GM21381 (cell line): ENCODE results near the gene IGFBP5.

Experiments used
- ATAC-seq: cut with Tn5 transposase; IDR thresholded peaks from one replicate; pipeline ENCODE4 v1.9.1; 2021; ENCODE audit warnings: mild to moderate bottlenecking, moderate library complexity; ENCODE audit not compliant: unreplicated experiment

The IGFBP5 gene, protein sequence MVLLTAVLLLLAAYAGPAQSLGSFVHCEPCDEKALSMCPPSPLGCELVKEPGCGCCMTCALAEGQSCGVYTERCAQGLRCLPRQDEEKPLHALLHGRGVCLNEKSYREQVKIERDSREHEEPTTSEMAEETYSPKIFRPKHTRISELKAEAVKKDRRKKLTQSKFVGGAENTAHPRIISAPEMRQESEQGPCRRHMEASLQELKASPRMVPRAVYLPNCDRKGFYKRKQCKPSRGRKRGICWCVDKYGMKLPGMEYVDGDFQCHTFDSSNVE

DNA sequence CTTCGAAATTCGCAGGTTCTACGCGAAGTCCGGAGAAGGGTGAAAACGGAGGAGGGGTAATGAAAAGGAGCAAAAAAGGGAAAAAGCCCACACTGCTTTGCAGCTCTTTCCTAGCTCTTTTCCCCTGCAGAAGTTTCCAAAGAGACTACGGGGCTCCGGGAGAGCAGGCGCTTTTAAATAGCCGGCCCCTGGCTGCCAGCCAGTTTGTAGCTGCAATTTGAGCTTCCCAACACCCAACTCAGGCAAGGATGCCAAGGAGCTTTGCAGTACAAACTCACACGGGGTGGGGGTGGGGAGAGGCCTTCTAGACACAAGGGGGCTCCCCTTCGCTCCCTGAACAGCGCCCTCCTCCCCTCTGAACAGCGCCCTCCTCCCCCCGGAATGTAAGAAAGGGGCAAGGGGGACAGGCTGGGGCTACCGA is at the start of gene IGFBP5:
IGFBP5 (minus strand) TSS at position 149 of the 421 bp plus-strand sequence. CDS start 774 bp downstream, outside the sequence.
- ATAC-seq = no peak

DNA sequence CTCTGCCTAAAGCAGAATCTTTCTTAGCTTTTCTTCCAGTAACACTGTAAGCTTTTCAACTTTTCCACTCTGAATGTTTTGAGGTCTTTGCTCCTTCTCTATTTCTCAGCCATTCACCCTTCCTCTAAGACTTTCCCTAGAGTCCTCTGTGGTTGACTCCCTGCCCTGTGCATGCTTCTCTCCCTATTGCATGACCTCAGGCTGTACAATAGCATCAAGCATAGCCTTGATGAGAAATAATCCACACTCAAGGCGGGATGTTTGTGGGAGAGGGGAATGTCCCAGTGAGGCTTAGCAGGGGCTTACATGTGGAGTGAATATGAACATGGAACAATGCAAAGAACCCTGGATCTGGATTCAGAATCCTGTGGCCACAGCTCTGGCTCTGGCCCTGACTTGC is 48.4 kb upstream of the IGFBP5 start:
- ATAC-seq = no peak

DNA sequence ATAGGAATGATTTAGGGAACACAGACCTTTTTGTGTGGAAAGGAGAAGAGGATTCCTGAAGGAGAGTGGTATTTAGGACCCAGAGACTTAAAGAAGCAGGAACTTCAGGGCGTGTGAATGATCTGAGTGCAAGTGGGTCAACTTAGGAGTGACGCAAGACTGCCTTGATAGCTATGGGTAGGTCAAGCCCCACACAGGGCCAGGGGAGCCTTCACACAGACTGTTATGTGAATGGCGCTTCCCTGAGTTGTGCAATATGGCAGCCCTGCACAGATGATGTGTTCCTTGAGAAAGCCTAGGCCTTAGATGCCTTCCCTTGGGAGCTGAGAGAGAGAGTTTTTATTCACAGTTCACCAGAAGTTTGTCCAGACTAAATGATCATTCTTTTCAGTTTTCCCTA is 47.1 kb upstream of the IGFBP5 start:
- ATAC-seq = no peak

DNA sequence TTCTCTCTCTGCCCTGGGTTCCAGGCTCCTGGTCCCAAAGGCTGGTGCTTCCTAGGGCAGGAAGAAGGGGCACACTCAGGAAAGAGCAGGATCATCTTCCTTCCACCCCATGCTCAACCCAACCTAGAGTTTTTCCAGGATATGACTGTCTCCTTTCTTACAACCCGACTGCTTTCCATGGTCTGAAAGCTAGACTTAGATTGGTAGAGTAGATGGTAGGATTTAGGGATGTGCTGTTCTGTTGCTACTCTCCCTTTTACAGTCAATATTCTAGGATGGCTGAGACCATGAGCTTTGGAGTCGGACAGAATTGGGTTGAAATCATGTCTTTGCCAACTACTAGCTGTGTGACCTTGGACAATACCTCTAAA is 45.9 kb upstream of the IGFBP5 start:
- no peak for ATAC-seq

DNA sequence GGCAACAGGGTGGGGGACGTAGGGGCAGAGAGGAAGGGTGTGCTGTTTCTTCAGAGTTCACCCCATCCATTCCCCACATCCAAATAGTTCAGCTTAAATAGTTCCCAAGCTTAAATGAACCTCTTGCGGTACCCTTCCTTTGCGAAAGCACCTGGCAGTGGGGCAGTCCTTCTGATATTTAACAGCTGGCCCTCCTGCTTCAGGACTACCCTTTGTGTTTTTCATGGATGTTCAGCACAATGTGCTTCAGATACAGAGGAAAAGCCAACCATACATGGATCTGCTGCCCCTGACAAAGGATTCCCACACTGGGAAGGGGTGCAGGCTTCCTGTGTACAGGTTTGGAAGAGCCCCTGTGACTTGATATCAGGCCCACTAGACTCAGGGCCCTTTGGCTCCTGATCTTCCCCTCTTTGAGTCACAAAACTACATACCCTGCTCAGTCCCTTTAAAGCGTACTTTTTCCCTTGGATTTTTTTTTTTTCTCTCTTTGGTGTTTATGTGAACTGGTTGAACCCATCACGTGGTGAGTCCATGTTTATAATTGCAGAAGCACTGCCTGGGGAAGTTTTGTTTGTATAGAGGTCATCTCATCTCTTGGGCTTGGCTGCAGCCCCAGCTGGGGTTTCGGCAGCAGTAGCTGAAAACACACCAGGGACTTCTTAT is 45.3 kb upstream of the IGFBP5 start:
- no peak for ATAC-seq

DNA sequence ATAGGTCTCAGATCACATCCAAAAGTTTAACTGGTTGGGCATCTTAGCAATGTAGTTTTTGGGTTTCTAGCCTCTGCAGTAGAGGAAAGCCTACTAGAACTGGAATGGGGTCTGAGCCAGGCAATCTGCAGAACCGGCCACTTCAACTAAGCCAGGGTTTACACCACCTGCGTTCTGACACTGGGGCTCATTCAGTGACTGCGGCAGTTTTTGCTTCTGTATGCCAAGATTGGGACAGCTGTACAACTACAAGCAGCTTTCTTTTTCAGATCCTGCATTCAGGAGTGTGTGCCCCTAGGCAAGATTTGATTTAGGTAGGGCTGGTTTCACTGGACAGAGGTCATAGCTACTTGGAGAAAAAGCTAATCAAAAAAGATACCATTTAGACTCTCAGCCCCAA is 43.7 kb upstream of the IGFBP5 start:
- ATAC-seq = no peak

DNA sequence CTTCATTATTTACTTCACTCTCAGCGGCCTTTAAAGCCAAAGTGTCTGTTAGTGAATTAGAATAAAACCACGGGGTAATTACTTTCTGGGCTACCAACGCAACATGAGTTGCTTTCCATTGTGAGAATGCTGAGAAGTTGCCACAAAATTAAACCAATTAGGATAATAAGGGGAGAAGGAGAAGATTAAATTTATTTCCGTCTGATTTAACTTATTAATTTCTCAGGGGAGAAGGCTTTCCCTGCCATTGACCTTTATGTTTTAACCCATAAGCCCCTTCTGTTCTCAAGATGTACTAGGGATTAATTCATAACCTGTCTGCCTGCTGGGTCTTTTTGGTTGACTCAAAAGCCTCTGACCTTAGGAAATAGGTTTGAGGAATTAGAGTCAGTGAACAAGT is 42.3 kb upstream of the IGFBP5 start:
- no peak for ATAC-seq

DNA sequence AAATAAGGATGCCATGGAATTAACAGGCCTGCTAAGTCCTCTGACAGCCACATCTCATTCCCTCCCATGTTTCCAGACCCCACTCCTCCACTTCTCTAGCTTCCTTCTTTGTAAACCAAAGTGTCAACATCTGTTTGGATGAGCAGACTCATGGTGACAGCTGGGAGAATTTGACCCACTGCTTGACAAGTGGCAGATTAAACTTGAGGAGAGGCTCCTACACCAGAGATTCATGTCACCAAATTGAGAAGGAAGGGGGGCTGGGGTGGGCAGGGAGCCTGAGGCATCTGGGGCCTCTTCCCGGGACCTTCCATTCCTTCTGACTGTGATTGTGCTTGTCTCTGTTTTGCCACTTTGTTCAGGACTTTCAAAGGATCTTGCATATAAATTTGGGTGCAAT is 41.0 kb upstream of the IGFBP5 start:
- ATAC-seq = no peak

DNA sequence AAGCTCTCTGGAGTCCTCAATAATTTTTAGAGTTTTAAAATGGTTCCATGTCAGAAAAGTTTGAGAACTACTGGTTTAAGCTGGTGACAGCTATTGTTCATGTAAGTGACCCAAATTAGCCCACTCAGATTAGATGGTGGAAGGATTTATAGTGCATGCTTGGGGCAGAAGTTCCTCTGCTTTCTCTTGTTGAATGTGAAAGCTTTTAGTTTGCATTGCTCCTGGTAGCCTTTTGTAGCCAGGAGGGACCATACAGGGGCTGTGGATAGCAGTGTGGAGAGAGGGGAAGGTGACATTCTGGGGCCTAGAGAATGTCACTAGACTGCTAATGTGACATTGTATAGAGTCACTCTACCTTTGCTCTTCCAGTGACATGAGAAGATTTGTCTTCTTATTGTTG is 40.3 kb upstream of the IGFBP5 start:
- ATAC-seq = no peak

DNA sequence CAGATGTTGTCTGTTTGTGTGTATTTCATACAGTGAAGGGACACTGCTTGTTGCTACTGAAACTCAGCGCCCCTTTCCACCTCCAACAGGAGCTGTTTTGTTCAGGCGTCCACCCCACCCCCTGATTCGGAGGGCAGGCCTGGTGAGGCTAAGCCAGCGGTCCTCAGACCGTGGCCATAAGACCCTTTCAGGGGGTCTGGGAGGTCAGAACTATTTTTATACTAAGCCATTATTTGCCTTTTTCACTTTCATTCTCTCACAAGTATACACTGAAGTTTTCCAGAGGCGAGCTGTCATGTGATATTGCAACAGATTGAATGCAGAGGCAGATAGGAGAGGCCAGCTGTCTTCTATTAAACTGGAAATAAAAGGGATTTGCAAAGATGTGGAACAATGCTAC is 39.7 kb upstream of the IGFBP5 start:
- no peak for ATAC-seq

DNA sequence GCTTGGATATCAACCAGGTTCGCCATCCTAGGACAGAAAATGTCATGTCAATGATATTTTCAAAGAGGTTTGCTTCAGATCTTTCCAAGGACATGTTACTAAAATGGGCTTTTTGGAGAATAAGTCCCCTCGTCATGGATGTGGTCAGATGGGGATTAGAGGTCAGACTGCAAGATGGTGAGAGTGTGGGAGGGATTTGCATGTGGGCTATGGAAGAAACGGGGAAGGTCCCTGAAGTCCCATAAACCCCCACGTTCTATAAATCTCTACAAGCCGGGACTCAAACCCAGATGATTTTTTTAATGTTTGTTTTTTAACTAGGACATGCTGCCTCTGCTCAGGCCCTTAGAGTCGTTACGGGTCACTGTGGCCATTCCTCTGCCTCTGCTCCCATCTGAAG is 37.7 kb upstream of the IGFBP5 start:
- ATAC-seq = no peak

DNA sequence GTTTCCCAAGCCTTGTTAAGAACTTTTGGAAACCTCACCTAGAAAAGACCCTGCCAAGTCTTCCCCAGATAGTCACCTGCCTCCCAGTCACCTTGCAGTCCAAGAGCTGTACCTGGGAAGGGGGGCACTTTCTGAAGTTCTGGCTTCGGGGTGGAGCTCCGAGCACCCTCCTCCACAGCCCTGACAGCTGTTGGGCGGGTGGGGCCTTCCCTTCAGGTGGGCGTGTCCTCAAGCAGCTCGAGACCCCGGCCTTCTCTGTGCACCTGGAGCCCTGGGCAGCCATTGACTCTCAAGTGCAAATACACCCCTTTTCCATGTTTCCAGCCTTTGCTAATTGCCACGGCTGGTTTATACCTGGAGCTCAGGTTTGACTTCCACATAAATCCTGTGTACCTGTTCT is 37.0 kb upstream of the IGFBP5 start:
- no peak for ATAC-seq

DNA sequence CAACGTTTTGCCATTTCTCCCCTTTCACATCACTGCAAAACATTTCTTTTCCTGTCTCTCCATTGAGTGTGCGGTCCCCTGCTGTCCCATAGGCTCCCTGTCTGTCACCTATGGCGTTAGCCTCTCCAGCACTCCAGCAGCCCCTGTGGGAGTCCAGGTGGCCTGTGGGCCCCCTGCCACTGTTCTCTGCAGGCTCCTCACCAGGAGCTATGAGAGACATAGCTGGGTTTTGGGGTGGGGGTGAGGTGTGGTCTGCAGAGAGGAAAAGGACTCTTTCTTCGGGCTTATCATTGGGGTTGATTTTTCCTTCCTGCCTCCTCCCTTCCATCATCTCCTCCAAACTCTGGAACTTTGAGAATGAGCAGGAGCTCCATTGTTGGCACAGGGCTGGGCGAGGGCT is 36.1 kb upstream of the IGFBP5 start:
- ATAC-seq = no peak

DNA sequence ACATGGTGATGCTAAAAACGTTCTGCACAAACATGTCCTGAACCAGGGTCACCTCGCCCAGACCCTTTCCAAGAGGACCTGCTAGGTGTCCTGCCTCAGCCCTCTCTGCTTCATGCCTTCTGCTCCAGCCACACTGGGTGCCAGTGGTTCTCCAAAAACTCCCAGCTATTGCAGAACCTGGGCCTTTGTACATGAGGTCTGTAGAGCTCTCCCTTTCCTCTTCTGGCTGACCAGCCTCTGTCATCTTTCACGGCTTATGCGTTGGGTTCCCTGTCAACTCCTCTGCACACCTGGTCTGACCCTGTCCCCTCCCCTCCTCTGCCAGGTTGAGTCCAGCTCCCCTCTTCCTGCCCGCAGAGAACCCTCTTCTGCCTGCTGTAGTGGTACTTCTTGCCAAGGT is 35.5 kb upstream of the IGFBP5 start:
- no peak for ATAC-seq

DNA sequence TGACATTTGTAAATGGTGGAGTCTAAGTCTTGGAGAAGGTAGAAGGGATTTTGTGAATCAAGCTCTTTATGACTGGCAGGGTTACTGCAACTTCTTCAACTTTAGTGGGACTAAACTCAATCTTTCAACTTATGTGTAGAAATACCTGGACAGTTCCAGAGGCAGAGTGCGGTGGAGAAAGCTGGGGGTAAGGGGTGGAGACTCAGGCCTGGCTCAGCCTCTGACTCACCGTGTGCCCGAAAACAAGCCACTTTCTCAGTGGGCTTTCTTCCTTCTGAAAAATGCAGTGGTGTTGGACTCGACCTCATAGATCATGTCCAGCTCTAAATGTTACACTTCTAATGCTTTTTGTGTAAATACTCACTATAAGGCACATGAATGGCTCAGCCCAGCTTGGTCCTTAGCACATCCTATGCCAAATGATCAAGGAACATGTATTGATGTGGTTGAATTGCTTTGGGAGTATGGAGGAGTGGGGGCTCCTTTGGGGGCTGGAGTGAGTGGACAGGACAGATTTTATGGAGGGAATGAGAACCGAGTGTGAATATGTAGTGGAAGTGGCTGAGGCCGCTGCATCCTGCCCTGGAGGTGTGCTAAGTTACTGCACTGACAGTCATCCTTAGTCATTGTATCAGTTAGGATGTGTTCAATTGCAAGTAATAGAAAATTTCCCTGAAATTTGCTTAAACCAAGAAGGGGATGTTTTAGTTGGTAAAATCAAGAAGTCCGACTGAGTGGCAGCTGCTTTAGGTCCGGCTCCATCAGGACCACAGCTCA is 32.2 kb upstream of the IGFBP5 start:
- no peak for ATAC-seq

DNA sequence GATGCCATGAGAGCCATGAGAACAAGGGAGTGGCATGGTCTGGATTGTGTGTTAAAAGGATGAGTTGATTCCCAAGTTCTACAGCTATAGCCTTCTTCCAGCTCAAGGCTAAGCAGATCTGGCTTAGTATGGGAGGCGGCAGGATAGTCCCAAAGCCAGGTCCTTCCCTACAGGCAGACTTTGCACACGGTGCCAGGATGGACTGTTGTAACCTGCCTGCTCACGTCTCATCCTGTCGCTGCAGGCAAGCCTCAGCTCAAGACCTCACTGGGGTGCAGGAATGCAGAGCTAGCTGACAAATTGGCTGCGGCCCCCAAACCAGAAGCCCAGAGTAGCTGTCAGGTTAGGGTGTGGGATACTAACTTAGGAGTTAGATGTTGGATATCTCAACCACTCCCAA is 28.8 kb upstream of the IGFBP5 start:
- no peak for ATAC-seq

DNA sequence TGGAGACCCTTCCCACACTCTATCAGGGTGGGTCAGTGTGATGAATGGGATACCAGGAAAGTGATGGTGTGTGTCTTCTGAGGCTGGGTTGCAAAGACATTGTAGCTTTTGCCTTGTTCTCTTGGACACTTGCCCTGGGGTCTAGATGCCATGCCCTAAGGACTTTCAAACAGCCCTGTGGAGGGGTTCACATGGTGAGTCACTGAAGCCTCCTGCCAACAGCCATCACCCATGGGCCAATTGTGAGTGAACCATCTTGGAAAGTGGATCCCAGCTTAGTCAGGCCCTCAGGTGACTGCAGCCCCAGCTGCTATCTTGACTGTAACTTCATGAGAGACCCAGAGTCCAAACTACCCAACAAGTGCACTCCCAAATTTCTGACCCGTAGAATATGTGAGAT is 25.8 kb upstream of the IGFBP5 start:
- ATAC-seq = no peak

DNA sequence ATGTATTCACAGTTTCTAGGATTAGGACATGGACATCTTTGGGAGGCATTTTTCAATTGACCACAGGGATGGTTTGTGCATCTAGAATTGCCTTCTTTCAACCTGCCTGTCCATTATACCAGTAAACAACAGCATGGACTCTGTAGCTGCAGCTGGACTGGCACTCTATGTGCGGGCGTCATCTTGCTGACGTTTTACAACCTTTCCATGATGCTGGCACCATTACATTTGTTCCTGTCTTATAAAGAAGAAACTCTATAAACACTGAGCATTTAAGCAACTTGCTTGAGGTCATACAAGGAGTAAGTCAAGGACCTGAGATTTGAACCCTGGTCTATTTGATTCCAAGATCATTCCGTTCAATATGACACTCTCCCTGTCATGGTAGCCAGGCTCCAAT is 25.4 kb upstream of the IGFBP5 start:
- ATAC-seq = no peak

DNA sequence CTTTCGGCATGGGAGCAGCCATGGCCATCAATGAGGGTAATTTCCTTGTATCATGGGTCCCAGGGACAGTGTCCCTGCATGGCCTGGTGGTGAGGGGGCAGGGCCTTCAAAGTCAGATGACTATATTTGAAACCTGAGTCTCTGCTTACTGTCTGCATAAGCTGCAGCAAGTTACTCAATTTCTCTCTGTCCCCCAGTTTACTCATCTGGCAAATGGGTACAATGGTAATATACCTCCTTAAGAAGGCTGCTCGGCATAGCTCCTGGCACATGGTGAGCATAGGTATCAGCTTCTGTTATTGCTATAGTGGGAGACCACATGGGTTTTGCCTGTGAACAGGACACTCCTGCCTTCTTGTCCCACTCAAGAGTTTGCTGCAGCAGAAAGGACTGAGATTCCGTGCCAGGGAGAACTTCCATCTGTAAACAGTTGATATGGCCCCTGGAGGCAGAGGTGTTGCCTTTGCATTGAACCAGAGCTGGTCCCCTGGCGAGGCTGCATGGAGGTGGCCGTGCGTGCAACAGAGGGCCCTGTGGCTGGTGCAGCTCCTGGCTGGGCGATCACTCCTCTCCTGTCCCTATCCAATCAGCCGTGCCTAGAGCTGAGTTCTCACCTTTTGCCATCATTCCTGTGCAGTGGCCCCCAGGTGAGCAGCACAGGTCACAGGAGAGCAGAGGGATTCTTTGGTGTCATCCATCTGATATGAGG is 22.7 kb upstream of the IGFBP5 start:
- ATAC-seq = no peak

DNA sequence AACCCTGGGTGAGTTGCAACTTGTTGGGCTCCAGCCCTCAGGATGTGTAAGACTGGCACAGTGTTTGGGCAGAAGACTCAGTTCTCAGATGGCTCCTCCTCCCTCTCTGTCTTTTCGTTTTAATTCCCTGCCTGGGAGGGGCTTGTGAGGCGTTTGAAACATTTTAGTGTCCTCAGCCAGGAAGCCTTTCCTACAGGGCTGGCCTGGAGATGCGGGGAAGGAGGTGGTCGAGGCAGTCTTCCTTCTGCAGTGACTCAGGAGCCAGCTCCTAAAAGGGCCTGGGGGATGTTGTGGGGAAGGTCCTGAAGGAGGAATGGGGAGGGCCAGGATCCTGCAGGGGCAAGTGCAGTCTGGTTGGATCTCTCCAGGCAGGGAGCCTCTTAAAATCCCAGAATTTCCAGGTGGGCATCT is 22.1 kb upstream of the IGFBP5 start:
- ATAC-seq = no peak

DNA sequence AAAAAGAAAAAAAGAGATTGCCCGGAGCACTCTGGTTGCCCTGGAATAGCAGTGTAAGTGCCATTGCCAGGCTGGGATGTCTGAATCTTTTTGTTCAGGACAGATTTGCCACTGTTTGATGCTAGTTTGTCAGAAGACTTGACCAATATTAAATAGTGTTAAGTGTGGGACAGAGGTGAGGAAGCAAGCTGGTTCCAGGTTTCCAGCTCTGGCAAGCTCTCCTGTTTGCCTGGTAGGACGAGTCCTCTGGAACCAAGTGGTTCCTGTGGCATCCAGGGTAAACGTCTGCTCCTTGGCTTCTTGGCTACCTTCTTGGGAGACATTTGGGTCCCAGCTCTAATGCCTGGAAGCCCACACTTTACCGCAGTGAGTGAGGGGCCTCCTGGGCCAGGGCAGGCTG is 20.8 kb upstream of the IGFBP5 start:
- ATAC-seq = no peak
